Activated T-cell treated with anti-CD3 and anti-CD28 coated beads for 48 hours (primary cell): ENCODE results near the gene TNPO2.
A peak's percentile ranks its signal among the peaks of the same experiment; 100 is the strongest.

Experiments
- DNase-seq: peaks from one replicate; pipeline ENCODE4 v3.0.0-alpha.2; 2020; ENCODE audit warnings: low read depth

The TNPO2 gene

GRCh38 chr19:12723641-12724426 lies at the start of gene TNPO2:
TSS of gene TNPO2 (minus strand) at chr19:12723932. CDS start at chr19:12720977, 2,955 bp downstream.
- peak; percentile 69 for DNase-seq

GRCh38 chr19:12772323-12772722 lies 48.6 kb upstream of the TNPO2 start:
- no peak for DNase-seq

- DNase-seq, result no peak
These were observed 47.2 kb upstream of the TNPO2 start for GRCh38 chr19:12770922-12771321.

GRCh38 chr19:12769689-12770088 lies 46.0 kb upstream of the TNPO2 start:
- DNase-seq, result peak; percentile 55

- DNase-seq, result no peak
These were observed 43.9 kb upstream of the TNPO2 start for GRCh38 chr19:12767666-12768065.

- DNase-seq, result no peak
These were observed 43.4 kb upstream of the TNPO2 start for GRCh38 chr19:12767150-12767549.

- peak; percentile 68 for DNase-seq
These were observed 42.4 kb upstream of the TNPO2 start for GRCh38 chr19:12766051-12766521.

- DNase-seq, result no peak
These were observed 41.0 kb upstream of the TNPO2 start for GRCh38 chr19:12764698-12765097.

GRCh38 chr19:12763100-12763499 lies 39.4 kb upstream of the TNPO2 start:
- DNase-seq, result no peak

- no peak for DNase-seq
These were observed 36.0 kb upstream of the TNPO2 start for GRCh38 chr19:12759686-12760085.

GRCh38 chr19:12757544-12758274 lies 34.0 kb upstream of the TNPO2 start:
- peak; percentile 74 for DNase-seq

- no peak for DNase-seq
These were observed 32.6 kb upstream of the TNPO2 start for GRCh38 chr19:12756150-12756883.

GRCh38 chr19:12754465-12755196 lies 30.9 kb upstream of the TNPO2 start:
- DNase-seq, result no peak

GRCh38 chr19:12752056-12752781 lies 28.5 kb upstream of the TNPO2 start:
- DNase-seq, result no peak

GRCh38 chr19:12751635-12752034 lies 27.9 kb upstream of the TNPO2 start, which contains the start of gene BEST2:
TSS of gene BEST2 (plus strand) at chr19:12751791. CDS start at chr19:12752593, 802 bp downstream.
- no peak for DNase-seq

GRCh38 chr19:12750851-12751250 lies 27.1 kb upstream of the TNPO2 start:
- DNase-seq, result no peak

GRCh38 chr19:12749938-12750521 lies 26.3 kb upstream of the TNPO2 start:
- no peak for DNase-seq

- no peak for DNase-seq
These were observed 24.8 kb upstream of the TNPO2 start for GRCh38 chr19:12748489-12748888.

- no peak for DNase-seq
These were observed 21.6 kb upstream of the TNPO2 start for GRCh38 chr19:12745166-12745897.

- DNase-seq, result no peak
These were observed 14.2 kb upstream of the TNPO2 start for GRCh38 chr19:12737835-12738351.
